Activated CD8-positive, alpha-beta T cell treated with anti-CD3 and anti-CD28 coated beads for 36 hours (primary cell): ENCODE measurements around the gene KLRK1. TPM values are rescaled to one million over a fixed set of nuclear protein-coding genes. Genes with fewer than 3 reads are reported as not detected.
A peak's percentile ranks its signal among the peaks of the same experiment; 100 is the strongest.
"Not testable (repeated sequence)": the region's sequence is repeated elsewhere in the genome, so short reads cannot be mapped to it uniquely, and the experiment has no call there.

ENCODE experiments used
- ATAC-seq: fragments of 200-7000 bp; cut with Tn5 transposase; one replicate; pipeline ENCODE4 v1.10.0; 2021; ENCODE audit warnings: mild to moderate bottlenecking, moderate library complexity
- CTCF ChIA-PET: fragments of 350-600 bp; sonication (Branson Sonifier 250); formaldehyde crosslinking; loops from one replicate; lab custom pipeline; 2021; ENCODE audit warnings: antibody characterized with exemption; lab: Charles Lee
- POLR2A ChIA-PET: fragments of 350-600 bp; sonication (Branson Sonifier 250); formaldehyde crosslinking; loops from one replicate; lab custom pipeline; 2021; ENCODE audit warnings: antibody characterized with exemption; lab: Charles Lee
- DNase-seq: peaks from one replicate; pipeline ENCODE4 v3.0.0-alpha.2; 2020
- H3K27ac Mint-ChIP-seq: one replicate; pipeline ENCODE4 v1.8.0; 2021; ENCODE audit warnings: mild to moderate bottlenecking, mixed read lengths
- H3K27me3 Mint-ChIP-seq: one replicate; pipeline ENCODE4 v1.8.0; 2021; ENCODE audit warnings: mixed read lengths
- H3K36me3 Mint-ChIP-seq: one replicate; pipeline ENCODE4 v1.8.0; 2021; ENCODE audit warnings: low read depth, mixed read lengths
- H3K4me1 Mint-ChIP-seq: one replicate; pipeline ENCODE4 v1.8.0; 2021; ENCODE audit warnings: low read depth, mixed read lengths
- H3K4me3 Mint-ChIP-seq: one replicate; pipeline ENCODE4 v1.8.0; 2021; ENCODE audit warnings: mild to moderate bottlenecking, moderate library complexity, mixed read lengths
- H3K9me3 Mint-ChIP-seq: one replicate; pipeline ENCODE4 v1.8.0; 2021; ENCODE audit warnings: mixed read lengths
- CTCF ChIP-seq: fragments of 200-600 bp; IDR thresholded peaks from one replicate; pipeline ENCODE4 v1.8.0; 2022; ENCODE audit warnings: antibody characterized with exemption, mild to moderate bottlenecking
- intact Hi-C: fragments of 100-400 bp; cut with micrococcal nuclease; formaldehyde crosslinking; loops from one replicate; pipeline ENCODE4 v1.10.0; 2022
- total RNA-seq, 2 experiments: library from RNA; stranded (reverse); gene quantifications; one replicate each; pipeline ENCODE4 v1.2.3, GENCODE V29; 2021

KLRK1 gene
- total RNA-seq, 2 experiments from 2014 or later: 111 to 112 TPM

GRCh38 chr12:10374624-10375018 is 15.2 kb downstream of the KLRK1 start:
- CTCF ChIA-PET: interaction anchor here (1.5 to 1.7 kb wide), 2 partner anchors 8 to 139 kb away, joined by 6 to 7 read pairs; no protein-coding TSS in a partner anchor
- H3K36me3 Mint-ChIP-seq: peaks cover 83% of the 10 kb centered on the region

GRCh38 chr12:10372559-10372958 is 17.3 kb downstream of the KLRK1 start:
- ChIA-PET CTCF (no interaction called here), POLR2A (no interaction called here)
- no peak for TF ChIP-seq CTCF
- H3K4me1 Mint-ChIP-seq: peaks cover 82% of the 10 kb centered on the region
- H3K27ac Mint-ChIP-seq: peak overlapping the region; percentile 96
- H3K27me3 Mint-ChIP-seq: no peaks in the 10 kb centered on the region
- peak overlapping the region; percentile 3 for H3K4me3 Mint-ChIP-seq
- peaks cover 84% of the 10 kb centered on the region for H3K36me3 Mint-ChIP-seq
- intact Hi-C loops: no loop called here
- peaks cover 2% of the 10 kb centered on the region for H3K9me3 Mint-ChIP-seq
- ATAC-seq (peak; percentile 53), DNase-seq (peak; percentile 40)

More at GRCh38 chr12:10374624-10375018, 15.2 kb downstream of the KLRK1 start:
- POLR2A ChIA-PET: interaction anchor here (0.8 to 1.6 kb wide), 4 partner anchors 9 to 31 kb away, joined by 4 to 6 read pairs (median 4); no protein-coding TSS in a partner anchor
- peaks cover 2% of the 10 kb centered on the region for H3K9me3 Mint-ChIP-seq
- H3K27ac Mint-ChIP-seq: peak overlapping the region; percentile 92
- DNase-seq (no peak), ATAC-seq (no peak)
- intact Hi-C loops: no loop called here
- no peaks in the 10 kb centered on the region for H3K27me3 Mint-ChIP-seq
- peaks cover 79% of the 10 kb centered on the region for H3K4me1 Mint-ChIP-seq
- no peak for TF ChIP-seq CTCF
- peak overlapping the region; percentile 60 for H3K4me3 Mint-ChIP-seq

GRCh38 chr12:10371893-10372535 is 17.8 kb downstream of the KLRK1 start:
- H3K4me3 Mint-ChIP-seq: peak overlapping the region; percentile 30
- H3K9me3 Mint-ChIP-seq, ATAC-seq, DNase-seq, intact Hi-C loops, H3K27me3 Mint-ChIP-seq, POLR2A ChIA-PET: not testable (repeated sequence)
- peaks cover 82% of the 10 kb centered on the region for H3K4me1 Mint-ChIP-seq
- H3K36me3 Mint-ChIP-seq: peaks cover 84% of the 10 kb centered on the region
- CTCF ChIA-PET: interaction anchor here (1.4 kb wide), 2 partner anchors 39 to 41 kb away, joined by 3 read pairs; no protein-coding TSS in a partner anchor
- H3K27ac Mint-ChIP-seq: peak overlapping the region; percentile 96

- Mint-ChIP-seq H3K27me3 (no peaks in the 10 kb centered on the region), H3K4me1 (peaks cover 71% of the 10 kb centered on the region), H3K9me3 (no peaks in the 10 kb centered on the region), H3K27ac (peak overlapping the region; percentile 96), H3K36me3 (peaks cover 72% of the 10 kb centered on the region), H3K4me3 (peak overlapping the region; percentile 73)
- ChIA-PET POLR2A (interaction anchor here (0.6 to 4.6 kb wide), 6 partner anchors 18 to 188 kb away, joined by 3 to 18 read pairs (median 5); no protein-coding TSS in a partner anchor), CTCF (interaction anchor here (0.6 to 1.4 kb wide), 4 partner anchors 133 to 192 kb away, joined by 3 to 5 read pairs (median 3); no protein-coding TSS in a partner anchor)
- no peak for TF ChIP-seq CTCF
- intact Hi-C loops: loop anchor here (5.0 to 10.0 kb wide), 4 partner anchors 37 to 185 kb away; no protein-coding TSS in a partner anchor
- no peak for ATAC-seq
- peak; percentile 33 for DNase-seq
Measured at GRCh38 chr12:10369557-10370415, 20.1 kb downstream of the KLRK1 start.
